NT2/D1 (cell line): ENCODE results near the gene GLT8D2.

Experiments used
- YY1 ChIP-seq: IDR thresholded peaks from 2 replicates; pipeline ENCODE4 v1.6.1; 2011; ENCODE audit not compliant: insufficient read length, insufficient read depth
- ZNF274 ChIP-seq: IDR thresholded peaks from 2 replicates; pipeline ENCODE4 v1.6.1; 2011; ENCODE audit warnings: mild to moderate bottlenecking, low read depth, low read length

GRCh38 chr12:104026841-104027599, 23.0 kb downstream of the GLT8D2 start:
- TF ChIP-seq YY1: no peak
- TF ChIP-seq ZNF274: no peak
